NCI-H226 (cell line): Measurements from ENCODE around the gene CCDC183.
"Not testable (repeated sequence)": the region's sequence is repeated elsewhere in the genome, so short reads cannot be mapped to it uniquely, and the experiment has no call there.

Source experiments
- DNase-seq: peaks from one replicate; pipeline ENCODE4 v3.0.0-alpha.2; 2015

CCDC183 gene

GRCh38 chr9:136785565-136786355 lies 10.4 kb upstream of the CCDC183 start:
- not testable (repeated sequence) for DNase-seq

- no peak for DNase-seq
Measured at GRCh38 chr9:136786451-136786850, 9.7 kb upstream of the CCDC183 start.

- not testable (repeated sequence) for DNase-seq
Measured at GRCh38 chr9:136786983-136787382, 9.2 kb upstream of the CCDC183 start.

GRCh38 chr9:136787690-136788400 lies 8.3 kb upstream of the CCDC183 start:
- no peak for DNase-seq

GRCh38 chr9:136788644-136789522 lies 7.3 kb upstream of the CCDC183 start:
- peak; percentile 35 for DNase-seq

GRCh38 chr9:136789523-136789937 lies 6.6 kb upstream of the CCDC183 start:
- no peak for DNase-seq

GRCh38 chr9:136790640-136791515 lies 5.3 kb upstream of the CCDC183 start, which contains the start of gene TMEM141:
TMEM141 (plus strand) TSS chr9:136791344; CDS start chr9:136791371, 27 bp downstream.
- peak; percentile 95 for DNase-seq

- peak; percentile 20 for DNase-seq
Measured at GRCh38 chr9:136791516-136792276, 4.4 kb upstream of the CCDC183 start.

- DNase-seq, result no peak
Measured at GRCh38 chr9:136792321-136793085, 3.6 kb upstream of the CCDC183 start.

GRCh38 chr9:136793086-136793946 lies 2.8 kb upstream of the CCDC183 start:
- DNase-seq, result no peak

GRCh38 chr9:136794281-136794999 lies 1.7 kb upstream of the CCDC183 start:
- DNase-seq, result no peak

GRCh38 chr9:136795000-136795348 lies 1.2 kb upstream of the CCDC183 start:
- no peak for DNase-seq

- peak; percentile 90 for DNase-seq
Measured at GRCh38 chr9:136796775-136797347, 723 bp downstream of the CCDC183 start.

GRCh38 chr9:136798708-136799078 lies 2.6 kb downstream of the CCDC183 start:
- DNase-seq, result no peak

GRCh38 chr9:136799079-136799853 lies 3.1 kb downstream of the CCDC183 start:
- no peak for DNase-seq

GRCh38 chr9:136799854-136800657 lies 3.9 kb downstream of the CCDC183 start:
- peak; percentile 73 for DNase-seq

- no peak for DNase-seq
Measured at GRCh38 chr9:136802321-136802720, 6.2 kb downstream of the CCDC183 start.
